GM19467 (cell line): ENCODE results near the gene LINC01488.

Experiments
- ATAC-seq: cut with Tn5 transposase; IDR thresholded peaks from one replicate; pipeline ENCODE4 v1.9.1; 2021; ENCODE audit warnings: mild to moderate bottlenecking, moderate library complexity; ENCODE audit not compliant: unreplicated experiment

LINC01488 gene

GRCh38 chr11:69444381-69445130 is 36.9 kb upstream of the LINC01488 start:
- ATAC-seq: no peak

GRCh38 chr11:69445131-69445470 is 36.4 kb upstream of the LINC01488 start:
- no peak for ATAC-seq

GRCh38 chr11:69446108-69446507 is 35.4 kb upstream of the LINC01488 start:
- no peak for ATAC-seq

GRCh38 chr11:69447786-69448185 is 33.7 kb upstream of the LINC01488 start:
- ATAC-seq: no peak

GRCh38 chr11:69448471-69449284 is 32.8 kb upstream of the LINC01488 start:
- no peak for ATAC-seq

GRCh38 chr11:69449320-69450063 is 32.0 kb upstream of the LINC01488 start:
- no peak for ATAC-seq

- ATAC-seq: no peak
Measured at GRCh38 chr11:69450064-69450856, 31.2 kb upstream of the LINC01488 start.

GRCh38 chr11:69450857-69451220 is 30.6 kb upstream of the LINC01488 start:
- ATAC-seq: no peak

- no peak for ATAC-seq
Measured at GRCh38 chr11:69451289-69451688, 30.2 kb upstream of the LINC01488 start.

- no peak for ATAC-seq
Measured at GRCh38 chr11:69452206-69452987, 29.1 kb upstream of the LINC01488 start.

GRCh38 chr11:69453151-69453550 is 28.3 kb upstream of the LINC01488 start:
- no peak for ATAC-seq

GRCh38 chr11:69454018-69454417 is 27.4 kb upstream of the LINC01488 start:
- no peak for ATAC-seq

- ATAC-seq: no peak
Measured at GRCh38 chr11:69455969-69456368, 25.5 kb upstream of the LINC01488 start.

- ATAC-seq: no peak
Measured at GRCh38 chr11:69456712-69457111, 24.8 kb upstream of the LINC01488 start.

GRCh38 chr11:69459848-69460539 is 21.5 kb upstream of the LINC01488 start:
- ATAC-seq: no peak

GRCh38 chr11:69460540-69461257 is 20.8 kb upstream of the LINC01488 start:
- ATAC-seq: no peak

GRCh38 chr11:69461272-69461962 is 20.0 kb upstream of the LINC01488 start:
- no peak for ATAC-seq
